Measurements from ENCODE around the gene NMT2.

Gene NMT2

GRCh38 chr10:15147594-15148392 lies 20.7 kb downstream of the NMT2 start:
- H3K36me3 ChIP-seq (ENCODE audit: control insufficient read depth in 5 of 5, insufficient read depth in 5 of 5, low read length in 5 of 5): peaks cover 0 to 2% (median 0%) of the 10 kb centered on the region in 5 donors

GRCh38 chr10:15146366-15146765 lies 22.1 kb downstream of the NMT2 start:
- Histone ChIP-seq H3K9me3 (ENCODE audit: control insufficient read depth in 5 of 5, low read length in 5 of 5) (peaks cover 0 to 4% (median 0%) of the 10 kb centered on the region in 5 donors), H3K4me1 (ENCODE audit: control insufficient read depth in 5 of 5, insufficient read depth in 5 of 5, low read length in 5 of 5) (peaks cover 0 to 21% (median 15%) of the 10 kb centered on the region in 5 donors), H3K36me3 (ENCODE audit: control insufficient read depth in 5 of 5, insufficient read depth in 5 of 5, low read length in 5 of 5) (peaks cover 0 to 2% (median 0%) of the 10 kb centered on the region in 5 donors), H3K9ac (ENCODE audit: low read length in 5 of 5) (no peak overlapping the region), H3K27me3 (ENCODE audit: control insufficient read depth in 5 of 5, insufficient read depth in 4 of 5, low read length in 5 of 5) (no peaks in the 10 kb centered on the region), H3K4me3 (ENCODE audit: low read depth in 1 of 5, low read length in 5 of 5) (no peak overlapping the region), H3K27ac (ENCODE audit: low read depth, low read length) (no peak overlapping the region)

More at GRCh38 chr10:15147594-15148392, 20.7 kb downstream of the NMT2 start:
- Histone ChIP-seq H3K4me3 (ENCODE audit: low read depth in 1 of 5, low read length in 5 of 5) (no peak overlapping the region), H3K27me3 (ENCODE audit: control insufficient read depth in 5 of 5, insufficient read depth in 4 of 5, low read length in 5 of 5) (no peaks in the 10 kb centered on the region), H3K27ac (ENCODE audit: low read depth, low read length) (no peak overlapping the region), H3K9ac (ENCODE audit: low read length in 5 of 5) (no peak overlapping the region), H3K9me3 (ENCODE audit: control insufficient read depth in 5 of 5, low read length in 5 of 5) (peaks cover 0 to 4% (median 0%) of the 10 kb centered on the region in 5 donors), H3K4me1 (ENCODE audit: control insufficient read depth in 5 of 5, insufficient read depth in 5 of 5, low read length in 5 of 5) (peaks cover 0 to 25% (median 13%) of the 10 kb centered on the region in 5 donors)

GRCh38 chr10:15144788-15145187 lies 23.7 kb downstream of the NMT2 start:
- Histone ChIP-seq H3K27me3 (ENCODE audit: control insufficient read depth in 5 of 5, insufficient read depth in 4 of 5, low read length in 5 of 5) (no peaks in the 10 kb centered on the region), H3K36me3 (ENCODE audit: control insufficient read depth in 5 of 5, insufficient read depth in 5 of 5, low read length in 5 of 5) (peaks cover 0 to 14% (median 11%) of the 10 kb centered on the region in 5 donors), H3K27ac (ENCODE audit: low read depth, low read length) (no peak overlapping the region), H3K9ac (ENCODE audit: low read length in 5 of 5) (no peak overlapping the region), H3K4me3 (ENCODE audit: low read depth in 1 of 5, low read length in 5 of 5) (no peak overlapping the region), H3K9me3 (ENCODE audit: control insufficient read depth in 5 of 5, low read length in 5 of 5) (peaks cover 0 to 4% (median 0%) of the 10 kb centered on the region in 5 donors), H3K4me1 (ENCODE audit: control insufficient read depth in 5 of 5, insufficient read depth in 5 of 5, low read length in 5 of 5) (peaks cover 0 to 25% (median 20%) of the 10 kb centered on the region in 5 donors)

- Histone ChIP-seq H3K4me1 (ENCODE audit: control insufficient read depth in 5 of 5, insufficient read depth in 5 of 5, low read length in 5 of 5) (peaks cover 0 to 34% (median 25%) of the 10 kb centered on the region in 5 donors), H3K27ac (ENCODE audit: low read depth, low read length) (no peak overlapping the region), H3K27me3 (ENCODE audit: control insufficient read depth in 5 of 5, insufficient read depth in 4 of 5, low read length in 5 of 5) (no peaks in the 10 kb centered on the region), H3K4me3 (ENCODE audit: low read depth in 1 of 5, low read length in 5 of 5) (no peak overlapping the region), H3K9ac (ENCODE audit: low read length in 5 of 5) (no peak overlapping the region), H3K9me3 (ENCODE audit: control insufficient read depth in 5 of 5, low read length in 5 of 5) (no peaks in the 10 kb centered on the region), H3K36me3 (ENCODE audit: control insufficient read depth in 5 of 5, insufficient read depth in 5 of 5, low read length in 5 of 5) (peaks cover 8 to 32% (median 15%) of the 10 kb centered on the region in 5 donors)
Measured at GRCh38 chr10:15141136-15142054, 27.1 kb downstream of the NMT2 start.

GRCh38 chr10:15140698-15141097 lies 27.8 kb downstream of the NMT2 start:
- Histone ChIP-seq H3K27ac (ENCODE audit: low read depth, low read length) (no peak overlapping the region), H3K4me1 (ENCODE audit: control insufficient read depth in 5 of 5, insufficient read depth in 5 of 5, low read length in 5 of 5) (peaks cover 0 to 34% (median 20%) of the 10 kb centered on the region in 5 donors), H3K9ac (ENCODE audit: low read length in 5 of 5) (no peak overlapping the region), H3K4me3 (ENCODE audit: low read depth in 1 of 5, low read length in 5 of 5) (no peak overlapping the region), H3K36me3 (ENCODE audit: control insufficient read depth in 5 of 5, insufficient read depth in 5 of 5, low read length in 5 of 5) (peaks cover 8 to 33% (median 17%) of the 10 kb centered on the region in 5 donors), H3K9me3 (ENCODE audit: control insufficient read depth in 5 of 5, low read length in 5 of 5) (no peaks in the 10 kb centered on the region), H3K27me3 (ENCODE audit: control insufficient read depth in 5 of 5, insufficient read depth in 4 of 5, low read length in 5 of 5) (no peaks in the 10 kb centered on the region)

- H3K4me3 ChIP-seq (ENCODE audit: low read depth in 1 of 5, low read length in 5 of 5): no peak overlapping the region
- peaks cover 0 to 34% (median 17%) of the 10 kb centered on the region in 5 donors for H3K4me1 ChIP-seq (ENCODE audit: control insufficient read depth in 5 of 5, insufficient read depth in 5 of 5, low read length in 5 of 5)
- no peaks in the 10 kb centered on the region for H3K27me3 ChIP-seq (ENCODE audit: control insufficient read depth in 5 of 5, insufficient read depth in 4 of 5, low read length in 5 of 5)
- H3K27ac ChIP-seq (ENCODE audit: low read depth, low read length): peak overlapping the region; percentile 77
- peaks cover 12 to 63% (median 48%) of the 10 kb centered on the region in 5 donors for H3K36me3 ChIP-seq (ENCODE audit: control insufficient read depth in 5 of 5, insufficient read depth in 5 of 5, low read length in 5 of 5)
- no peaks in the 10 kb centered on the region for H3K9me3 ChIP-seq (ENCODE audit: control insufficient read depth in 5 of 5, low read length in 5 of 5)
- H3K9ac ChIP-seq (ENCODE audit: low read length in 5 of 5): peak overlapping the region in 1 of 5 donors; percentile 44
Measured at GRCh38 chr10:15137636-15138035, 30.9 kb downstream of the NMT2 start.

DNA sequence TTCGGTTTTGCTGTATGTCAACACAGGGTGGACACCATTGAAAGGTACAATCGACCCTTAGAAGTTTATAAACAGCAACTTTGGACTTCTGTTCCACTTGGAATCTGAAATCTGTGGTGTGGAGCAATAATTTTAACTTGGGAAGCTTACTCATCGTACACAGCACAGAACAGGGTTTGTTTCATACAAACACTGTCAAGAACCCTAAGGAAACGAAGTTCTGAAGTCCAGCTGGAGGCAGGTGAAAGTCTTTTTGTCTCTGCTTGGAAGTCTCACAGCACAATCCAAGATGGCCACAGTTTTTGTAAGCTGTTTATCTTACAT lies 31.5 kb downstream of the NMT2 start:
- Histone ChIP-seq H3K27ac (ENCODE audit: low read depth, low read length) (peak overlapping the region; percentile 77), H3K9ac (ENCODE audit: low read length in 5 of 5) (peak overlapping the region in 1 of 5 donors; percentile 44), H3K9me3 (ENCODE audit: control insufficient read depth in 5 of 5, low read length in 5 of 5) (no peaks in the 10 kb centered on the region), H3K4me1 (ENCODE audit: control insufficient read depth in 5 of 5, insufficient read depth in 5 of 5, low read length in 5 of 5) (peaks cover 0 to 30% (median 13%) of the 10 kb centered on the region in 5 donors), H3K4me3 (ENCODE audit: low read depth in 1 of 5, low read length in 5 of 5) (no peak overlapping the region), H3K36me3 (ENCODE audit: control insufficient read depth in 5 of 5, insufficient read depth in 5 of 5, low read length in 5 of 5) (peaks cover 12 to 68% (median 53%) of the 10 kb centered on the region in 5 donors), H3K27me3 (ENCODE audit: control insufficient read depth in 5 of 5, insufficient read depth in 4 of 5, low read length in 5 of 5) (no peaks in the 10 kb centered on the region)

DNA sequence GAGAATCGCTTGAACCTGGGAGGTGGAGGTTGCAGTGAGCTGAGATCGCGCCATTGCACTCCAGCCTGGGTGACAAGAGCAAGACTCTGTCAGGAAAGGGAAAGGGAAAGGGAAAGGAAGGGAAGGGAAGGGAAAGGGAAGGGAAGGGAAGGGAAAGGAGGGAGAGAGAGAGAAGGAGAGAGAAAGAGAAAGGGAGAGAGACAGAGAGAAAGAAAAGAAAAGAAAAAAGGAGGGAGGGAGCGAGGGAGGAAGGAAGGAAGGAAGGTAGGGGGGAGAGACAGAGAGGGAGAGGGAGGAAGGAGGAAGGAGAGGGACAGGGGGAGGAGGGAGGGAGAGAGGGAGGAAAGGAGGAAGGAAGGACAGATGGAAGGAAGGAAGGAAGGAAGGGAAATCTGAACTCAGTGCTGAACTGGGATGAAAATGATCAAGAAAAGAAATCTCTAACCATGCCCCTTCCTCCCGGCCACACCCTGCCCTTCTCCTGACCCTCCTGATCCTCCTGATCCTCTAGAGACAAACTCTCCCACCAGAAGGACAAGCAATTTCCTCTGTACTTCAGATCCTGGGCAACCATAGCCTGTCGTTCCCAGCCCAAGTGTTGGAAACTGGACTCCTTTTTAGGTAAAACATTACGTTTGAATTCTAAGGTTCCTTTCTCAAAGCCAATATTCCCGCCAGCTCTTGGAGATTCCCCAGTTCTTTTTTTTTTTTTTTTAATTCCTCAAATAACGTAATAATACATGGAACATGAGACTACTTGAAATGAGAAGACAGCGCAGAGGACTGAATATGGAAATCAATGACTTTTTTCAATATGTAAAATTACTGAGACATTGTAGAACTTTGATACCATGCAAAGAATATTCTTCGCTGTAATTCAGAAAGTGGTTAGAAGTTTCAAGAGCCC lies 32.1 kb downstream of the NMT2 start:
- peak overlapping the region in 1 of 5 donors; percentile 21 for H3K9ac ChIP-seq (ENCODE audit: low read length in 5 of 5)
- H3K36me3 ChIP-seq (ENCODE audit: control insufficient read depth in 5 of 5, insufficient read depth in 5 of 5, low read length in 5 of 5): peaks cover 16 to 75% (median 56%) of the 10 kb centered on the region in 5 donors
- H3K4me1 ChIP-seq (ENCODE audit: control insufficient read depth in 5 of 5, insufficient read depth in 5 of 5, low read length in 5 of 5): peaks cover 0 to 24% (median 9%) of the 10 kb centered on the region in 5 donors
- H3K27me3 ChIP-seq (ENCODE audit: control insufficient read depth in 5 of 5, insufficient read depth in 4 of 5, low read length in 5 of 5): no peaks in the 10 kb centered on the region
- no peak overlapping the region for H3K4me3 ChIP-seq (ENCODE audit: low read depth in 1 of 5, low read length in 5 of 5)
- H3K27ac ChIP-seq (ENCODE audit: low read depth, low read length): peak overlapping the region; percentile 77
- no peaks in the 10 kb centered on the region for H3K9me3 ChIP-seq (ENCODE audit: control insufficient read depth in 5 of 5, low read length in 5 of 5)

- Histone ChIP-seq H3K36me3 (ENCODE audit: control insufficient read depth in 5 of 5, insufficient read depth in 5 of 5, low read length in 5 of 5) (peaks cover 26 to 86% (median 66%) of the 10 kb centered on the region in 5 donors), H3K9me3 (ENCODE audit: control insufficient read depth in 5 of 5, low read length in 5 of 5) (no peaks in the 10 kb centered on the region), H3K27me3 (ENCODE audit: control insufficient read depth in 5 of 5, insufficient read depth in 4 of 5, low read length in 5 of 5) (no peaks in the 10 kb centered on the region), H3K4me3 (ENCODE audit: low read depth in 1 of 5, low read length in 5 of 5) (no peak overlapping the region), H3K9ac (ENCODE audit: low read length in 5 of 5) (no peak overlapping the region), H3K4me1 (ENCODE audit: control insufficient read depth in 5 of 5, insufficient read depth in 5 of 5, low read length in 5 of 5) (peaks cover 0 to 3% (median 0%) of the 10 kb centered on the region in 5 donors), H3K27ac (ENCODE audit: low read depth, low read length) (no peak overlapping the region)
Measured at GRCh38 chr10:15131330-15131729, 37.2 kb downstream of the NMT2 start.

Data from subcutaneous abdominal adipose tissue (tissue), 5 donors.